CD4-positive, alpha-beta T cell treated with Interleukin-4 for 1 hour (primary cell): ENCODE results near the gene MAP1LC3C.
A peak's percentile ranks its signal among the peaks of the same experiment; 100 is the strongest.
"Not testable (repeated sequence)": the region's sequence is repeated elsewhere in the genome, so short reads cannot be mapped to it uniquely, and the experiment has no call there.

Experiments used
- DNase-seq, 2 donors: peaks; one replicate each; pipeline ENCODE4 v3.0.0-alpha.2; 2020 to 2022

MAP1LC3C gene

GRCh38 chr1:241990040-241990439 lies 8.9 kb downstream of the MAP1LC3C start:
- DNase-seq: no peak

DNA sequence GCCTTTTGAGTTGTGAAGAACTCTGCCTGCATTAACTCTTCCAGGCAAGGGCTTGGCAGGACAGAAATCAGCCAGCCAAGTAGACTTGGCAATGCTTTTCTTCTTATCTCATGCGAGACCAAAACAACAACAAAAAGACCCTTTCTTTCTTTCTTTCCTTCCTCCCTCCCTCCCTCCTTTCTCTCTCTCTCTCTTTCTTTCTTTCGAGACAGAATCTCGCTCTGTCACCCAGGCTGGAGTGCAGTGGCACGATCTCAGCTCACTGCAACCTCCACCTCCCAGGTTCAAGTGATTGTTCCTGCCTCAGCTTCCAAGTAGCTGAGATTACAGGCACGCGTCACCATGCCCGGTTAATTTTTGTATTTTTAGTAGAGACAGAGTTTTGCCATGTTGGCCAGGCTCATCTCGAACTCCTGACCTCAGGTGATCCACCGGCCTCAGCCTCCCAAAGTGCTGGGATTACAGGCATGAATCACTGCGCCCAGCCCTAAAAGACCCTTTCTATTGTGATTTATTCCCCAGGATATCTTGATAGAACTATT lies 10.4 kb downstream of the MAP1LC3C start:
- not testable (repeated sequence) for DNase-seq

DNA sequence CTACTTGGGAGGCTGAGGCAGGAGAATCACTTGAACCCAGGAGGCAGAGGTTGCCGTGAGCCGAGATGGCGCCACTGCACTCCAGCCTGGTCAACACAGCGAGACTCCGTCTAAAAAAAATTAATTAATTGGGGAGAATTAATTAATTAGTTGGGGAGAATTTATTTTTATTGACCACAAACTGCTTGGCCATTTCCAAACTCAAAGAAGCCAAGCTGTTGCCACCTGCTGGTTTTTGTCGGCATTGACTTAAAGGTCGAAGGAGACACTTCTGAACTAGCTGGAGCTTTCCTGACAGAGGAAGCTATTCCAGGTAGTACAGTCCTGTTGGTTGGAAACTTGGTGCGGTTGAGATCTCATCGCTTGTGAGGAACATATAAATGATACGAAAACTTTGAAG lies 13.1 kb downstream of the MAP1LC3C start:
- DNase-seq: no peak

DNA sequence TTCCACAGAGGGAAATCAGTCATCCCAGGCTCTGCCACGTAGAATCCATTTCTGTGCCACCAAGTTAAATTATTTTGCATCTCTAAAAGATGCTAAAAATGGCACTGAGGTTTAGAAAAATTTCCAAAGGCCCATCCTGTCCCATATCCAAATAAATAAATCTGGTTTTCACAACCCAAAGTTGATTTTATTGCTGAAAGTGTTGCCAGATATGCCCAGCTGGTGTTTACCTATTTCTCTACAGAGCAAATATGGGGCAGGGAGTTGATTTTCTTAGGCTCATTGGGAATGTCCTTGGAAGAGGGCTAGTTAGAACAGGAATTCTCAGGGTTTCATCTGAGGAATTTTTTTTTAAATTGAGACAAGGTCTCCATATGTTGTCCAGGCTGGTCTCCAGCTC lies 19.0 kb downstream of the MAP1LC3C start:
- DNase-seq: no peak

GRCh38 chr1:241979071-241979470 lies 19.8 kb downstream of the MAP1LC3C start:
- no peak for DNase-seq

DNA sequence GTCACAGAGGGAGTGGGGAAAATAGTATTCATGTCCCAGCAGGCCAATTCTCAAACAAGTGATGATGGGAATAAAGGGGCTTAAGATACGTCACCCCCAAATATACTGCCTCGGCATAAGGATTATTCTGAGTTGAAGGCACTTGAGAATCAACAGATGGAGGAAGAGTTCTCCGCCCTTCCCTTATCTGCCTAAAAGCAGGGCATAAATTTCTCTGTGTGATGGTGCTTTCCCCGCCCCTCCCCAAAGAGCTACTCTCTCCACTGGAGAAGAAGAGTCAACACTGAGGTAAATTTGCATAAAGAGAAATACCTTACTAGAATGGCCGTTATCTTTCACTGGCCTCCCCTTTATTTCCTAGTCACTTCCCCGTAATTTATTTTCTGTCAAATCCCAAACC lies 22.7 kb downstream of the MAP1LC3C start:
- DNase-seq: no peak

GRCh38 chr1:241972703-241973369 lies 26.1 kb downstream of the MAP1LC3C start:
- DNase-seq: no peak

GRCh38 chr1:241968611-241969010 lies 30.3 kb downstream of the MAP1LC3C start:
- DNase-seq: no peak

DNA sequence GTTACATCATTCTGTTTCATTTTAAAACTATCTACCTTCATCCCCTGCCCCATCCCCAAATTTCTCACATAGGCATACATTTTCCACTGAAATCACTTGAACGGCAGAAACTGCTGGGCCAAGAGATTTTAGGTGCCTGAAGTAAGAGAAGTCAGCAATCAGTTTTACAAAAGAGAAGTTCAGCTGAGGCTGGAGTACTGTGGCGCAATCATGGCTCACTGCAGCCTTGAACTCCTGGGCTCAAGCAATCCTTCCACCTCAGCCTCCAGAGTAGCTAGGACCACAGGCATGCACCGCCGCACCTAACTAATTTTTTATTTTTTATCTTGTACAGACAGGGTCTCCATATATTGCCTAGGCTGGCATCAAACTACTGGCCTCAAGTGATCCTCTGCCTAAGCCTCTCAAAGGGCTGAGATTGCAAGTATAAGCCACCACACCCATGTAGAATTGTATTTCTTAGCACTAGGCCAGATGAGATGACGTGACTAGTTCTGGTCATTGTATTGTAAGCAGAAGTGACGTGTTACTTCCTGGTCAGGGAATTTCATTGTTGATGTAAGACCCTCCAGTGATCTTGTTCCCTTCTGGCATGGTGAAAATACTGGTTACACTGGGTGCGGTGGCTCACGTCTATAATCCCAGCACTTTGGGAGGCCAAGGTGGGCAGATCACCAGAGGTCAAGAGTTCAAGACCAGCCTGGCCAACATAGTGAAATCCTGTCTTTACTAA lies 34.2 kb downstream of the MAP1LC3C start:
- peak; percentile 5 to 30 for DNase-seq

DNA sequence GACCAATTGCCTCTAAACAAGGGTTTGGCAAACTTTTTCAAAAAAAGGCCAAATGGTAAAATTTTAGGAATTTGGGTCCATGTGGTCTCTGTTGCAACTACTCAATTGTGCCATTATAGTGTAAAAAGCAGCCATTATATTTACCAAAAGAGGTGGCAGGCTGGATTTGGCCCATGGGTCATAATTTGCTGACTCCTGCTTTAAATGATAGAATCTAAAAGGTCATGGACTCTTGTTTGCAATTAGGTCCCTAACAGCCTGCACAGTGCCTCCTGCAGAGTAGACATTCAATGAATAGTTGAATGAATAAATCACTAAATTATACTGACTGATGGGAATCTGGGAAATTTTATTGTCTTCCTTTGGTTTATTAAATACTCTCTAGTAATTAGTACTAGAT lies 35.2 kb downstream of the MAP1LC3C start:
- no peak for DNase-seq

- DNase-seq: no peak
These were observed 36.7 kb downstream of the MAP1LC3C start for GRCh38 chr1:241962153-241962552.

DNA sequence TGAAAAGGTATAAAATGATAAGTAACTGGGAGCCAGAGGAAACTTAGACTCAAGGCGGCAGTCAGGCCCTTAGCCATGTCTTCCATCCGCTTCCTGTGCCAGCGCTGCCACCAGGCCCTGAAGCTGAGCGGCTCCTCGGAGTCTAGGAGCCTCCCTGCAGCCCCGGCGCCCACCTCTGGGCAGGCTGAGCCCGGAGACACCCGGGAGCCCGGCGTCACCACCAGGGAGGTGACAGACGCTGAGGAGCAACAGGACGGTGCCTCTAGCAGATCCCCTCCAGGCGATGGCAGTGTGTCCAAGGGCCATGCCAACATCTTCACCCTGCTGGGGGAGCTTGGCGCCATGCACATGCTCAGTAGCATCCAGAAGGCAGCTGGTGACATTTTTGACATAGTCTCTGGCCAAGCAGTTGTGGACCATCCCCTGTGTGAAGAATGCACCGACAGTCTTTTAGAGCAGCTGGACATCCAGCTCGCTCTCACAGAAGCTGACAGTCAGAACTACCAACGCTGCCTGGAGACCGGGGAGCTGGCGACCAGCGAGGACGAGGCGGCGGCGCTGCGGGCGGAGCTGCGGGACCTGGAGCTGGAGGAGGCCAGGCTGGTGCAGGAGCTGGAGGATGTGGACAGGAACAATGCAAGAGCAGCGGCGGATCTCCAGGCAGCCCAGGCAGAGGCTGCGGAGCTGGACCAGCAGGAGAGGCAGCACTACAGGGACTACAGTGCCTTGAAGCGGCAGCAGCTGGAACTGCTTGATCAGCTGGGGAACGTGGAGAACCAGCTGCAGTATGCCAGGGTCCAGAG lies 41.0 kb downstream of the MAP1LC3C start, which contains the start of gene BECN2:
BECN2 (plus strand) TSS at position 76 of the 803 bp plus-strand sequence; CDS start at position 76, 0 bp downstream.
- DNase-seq: no peak

GRCh38 chr1:241950390-241950789 lies 48.5 kb downstream of the MAP1LC3C start:
- DNase-seq: no peak

- no peak for DNase-seq
These were observed 51.5 kb downstream of the MAP1LC3C start for GRCh38 chr1:241947354-241947753.
